ENCODE data around the gene C6orf47. TPM values are rescaled to one million over a fixed set of nuclear protein-coding genes. Genes with fewer than 3 reads are reported as not detected.

C6orf47 gene
- total and polyA plus RNA-seq, 2 of the 13 experiments (the other 11 are each of a cell fraction or from before 2014, with no cell fraction given) = 1.7 to 18.1 TPM

GRCh38 chr6:31652925-31653724 is 7.5 kb downstream of the C6orf47 start (continued):
- 0 out of 2 replicates have a peak, but pooled peaks have one; percentile 10 for TF ChIP-seq ATF5 (CRISPR knock-in tag; IDR thresholded peaks at IDR 0.05; ENCODE audit: low read depth)
- TF ChIP-seq TCF7 (IDR thresholded peaks at IDR 0.05; ENCODE audit: low read depth) = 0 out of 2 replicates have a peak, but pooled peaks have one; percentile 23
- no peak for TF ChIP-seq MXD3 (CRISPR knock-in tag; IDR thresholded peaks at IDR 0.05)

- ChIA-PET CTCF (ENCODE audit: low intra/inter-chr PET ratio, low total read pairs) (no interaction called here), POLR2A (interaction anchor here (0.6 to 8.0 kb wide), 34 partner anchors 8 to 1320 kb away, joined by 3 to 438 read pairs (median 6); partner anchors contain the start of genes ABHD16A, AIF1, ATP6V1G2 and C6orf47)
- ATAC-seq (peak; percentile 49), FAIRE-seq (peak; percentile 15), DNase-seq (ENCODE audit: low spot score) (peak; percentile 89)
- Histone ChIP-seq H4K20me1 (ENCODE audit: insufficient read depth, low read length) (no peaks in the 10 kb centered on the region), H2AFZ (ENCODE audit: low read length) (no peak overlapping the region), H3K27ac (ENCODE audit: extremely low read length, insufficient read depth, low read length) (peak overlapping the region; percentile 96), H3K9me3 (ENCODE audit: low read length) (no peaks in the 10 kb centered on the region), H3K79me2 (ENCODE audit: insufficient read depth, low read length) (peaks cover 54% of the 10 kb centered on the region), H3K36me3 (replicated peaks in 1 of 2; ENCODE audit: control insufficient read depth in 1 of 2, insufficient read depth in 2 of 2, low read length in 2 of 2) (peaks cover 18 to 40% of the 10 kb centered on the region in 2 experiments), H3K4me3 (replicated peaks in 1 of 3; ENCODE audit: insufficient read depth in 1 of 3, low read depth in 2 of 3, low read length in 3 of 3) (peak overlapping the region; percentile 73 to 88 (median 77)), H3K27me3 (ENCODE audit: control insufficient read depth in 1 of 2, insufficient read depth in 2 of 2, low read length in 2 of 2) (no peaks in the 10 kb centered on the region; a peak in 2 of 5 replicates), H3K9ac (ENCODE audit: insufficient read depth, low read depth, low read length) (peak overlapping the region; percentile 91), H3K4me2 (ENCODE audit: low read depth, low read length) (peak overlapping the region; percentile 100), H3K4me1 (ENCODE audit: insufficient read depth, low read length) (peaks cover 56% of the 10 kb centered on the region)
- 11% methylated on average over 15 of the region's 29 CpGs for WGBS (ENCODE audit: low lambda C conversion rate)
- intact Hi-C loops (cut with micrococcal nuclease; ENCODE audit: unreplicated experiment) = loop anchor here (1.0 to 10.0 kb wide), 3 partner anchors 9 to 107 kb away; partner anchors contain the start of genes ATP6V1G2, C6orf47, DDX39B and NFKBIL1
- TSS peak; percentile 61 for BruUV-seq (replicated peaks)
- in situ Hi-C loops (cut with HindIII; ENCODE audit: extremely low pct_ligation_motif_present, low pct_unique_long_range_greater_than_20kb) = no loop called here
- TF ChIP-seq SETDB1 (CRISPR knock-in tag; IDR thresholded peaks at IDR 0.05; ENCODE audit: borderline replicate concordance) (no peak), ZGPAT (CRISPR knock-in tag; IDR thresholded peaks at IDR 0.05) (no peak), MAFK (conservative IDR thresholded peaks at IDR 0.05 in 1 of 2, IDR thresholded peaks at IDR 0.05 in 1 of 2; ENCODE audit: low read length in 2 of 2) (no peak), ZNF547 (CRISPR knock-in tag; IDR thresholded peaks at IDR 0.05) (no peak), ZNF776 (CRISPR knock-in tag; IDR thresholded peaks at IDR 0.05) (peak; percentile 1; the same call in 1 of the 2 replicates), SIN3B (IDR thresholded peaks at IDR 0.05; ENCODE audit: low read length) (no peak), MTA1 (CRISPR knock-in tag; IDR thresholded peaks at IDR 0.05; ENCODE audit: borderline replicate concordance) (no peak), ARID2 (CRISPR knock-in tag; IDR thresholded peaks at IDR 0.05; ENCODE audit: borderline replicate concordance) (peak; percentile 78; the same call in 1 of the 2 replicates), ATF3 (CRISPR knock-in tag; IDR thresholded peaks at IDR 0.05) (0 out of 2 replicates have a peak, but pooled peaks have one; percentile 37), MLX (CRISPR knock-in tag; IDR thresholded peaks at IDR 0.05) (no peak), CENPT (CRISPR knock-in tag; IDR thresholded peaks at IDR 0.05; ENCODE audit: low read depth) (no peak), ZNF597 (CRISPR knock-in tag; IDR thresholded peaks at IDR 0.05) (no peak), KAT2B (IDR thresholded peaks at IDR 0.05; ENCODE audit: borderline replicate concordance, low read depth, low read length) (no peak)
Observed at GRCh38 chr6:31651602-31652191, 8.9 kb downstream of the C6orf47 start.

Measured in HepG2 (cell line).